Cardiac septum (tissue), 1 donor: ENCODE results near the gene WASL. TPM values are rescaled to one million over a fixed set of nuclear protein-coding genes. Genes with fewer than 3 reads are reported as not detected.
"Not testable (repeated sequence)": the region's sequence is repeated elsewhere in the genome, so short reads cannot be mapped to it uniquely, and the experiment has no call there.

ENCODE experiments used
- DNase-seq: peaks from one replicate; pipeline ENCODE4 v3.0.0-alpha.2; 2020; ENCODE audit warnings: low spot score
- intact Hi-C: fragments of 100-400 bp; cut with DNase I; formaldehyde crosslinking; loops from one replicate; pipeline ENCODE4 v1.14.0; 2022
- total RNA-seq: library from RNA; stranded (reverse); fragmentation: NEBNext Ultra II Directional; extraction: Animal tissue kit (Norgen Biotek cat#: 25700); gene quantifications from one replicate; pipeline ENCODE4 v1.2.1, GENCODE V29; 2021
- donor health status: DM: no; HTN: no; CAD: no.

The WASL gene
- total RNA-seq, 1 donor from 2014 or later, result 32.5 TPM

- no peak for DNase-seq
- intact Hi-C loops, result loop anchor here (10.0 kb wide), 1 partner anchor 57 kb away; no protein-coding TSS in a partner anchor
Measured at GRCh38 chr7:123741940-123742339, 6.9 kb downstream of the WASL start.

- no peak for DNase-seq
- intact Hi-C loops, result no loop called here
Measured at GRCh38 chr7:123738808-123739207, 10.0 kb downstream of the WASL start.

- intact Hi-C loops, result no loop called here
- no peak for DNase-seq
Measured at GRCh38 chr7:123738356-123738755, 10.4 kb downstream of the WASL start.

GRCh38 chr7:123737168-123737674 is 11.6 kb downstream of the WASL start:
- intact Hi-C loops, result not testable (repeated sequence)

GRCh38 chr7:123735539-123735938 is 13.3 kb downstream of the WASL start:
- intact Hi-C loops, result no loop called here
- DNase-seq, result no peak

More at GRCh38 chr7:123737168-123737674, 11.6 kb downstream of the WASL start:
- not testable (repeated sequence) for DNase-seq

GRCh38 chr7:123734498-123734897 is 14.3 kb downstream of the WASL start:
- intact Hi-C loops, result no loop called here

GRCh38 chr7:123732413-123733091 is 16.3 kb downstream of the WASL start:
- intact Hi-C loops, result no loop called here
- DNase-seq, result no peak

More at GRCh38 chr7:123734498-123734897, 14.3 kb downstream of the WASL start:
- DNase-seq, result no peak

- no peak for DNase-seq
- intact Hi-C loops, result no loop called here
Measured at GRCh38 chr7:123729218-123729578, 19.6 kb downstream of the WASL start.

- intact Hi-C loops, result no loop called here
- no peak for DNase-seq
Measured at GRCh38 chr7:123727071-123727837, 21.5 kb downstream of the WASL start.

- intact Hi-C loops, result no loop called here
- DNase-seq, result no peak
Measured at GRCh38 chr7:123725586-123726171, 23.1 kb downstream of the WASL start.

- no peak for DNase-seq
- intact Hi-C loops, result no loop called here
Measured at GRCh38 chr7:123724817-123725253, 24.0 kb downstream of the WASL start.

- intact Hi-C loops, result no loop called here
Measured at GRCh38 chr7:123723913-123724312, 24.9 kb downstream of the WASL start.

GRCh38 chr7:123720527-123720926 is 28.3 kb downstream of the WASL start:
- intact Hi-C loops, DNase-seq: not testable (repeated sequence)

More at GRCh38 chr7:123723913-123724312, 24.9 kb downstream of the WASL start:
- DNase-seq, result no peak

- no peak for DNase-seq
- intact Hi-C loops, result no loop called here
Measured at GRCh38 chr7:123719197-123719721, 29.5 kb downstream of the WASL start.

- intact Hi-C loops, result no loop called here
- no peak for DNase-seq
Measured at GRCh38 chr7:123718773-123719172, 30.0 kb downstream of the WASL start.

GRCh38 chr7:123717689-123718088 is 31.1 kb downstream of the WASL start:
- no peak for DNase-seq
- intact Hi-C loops, result no loop called here

- DNase-seq, result no peak
- intact Hi-C loops, result no loop called here
Measured at GRCh38 chr7:123716877-123717276, 31.9 kb downstream of the WASL start.

- no peak for DNase-seq
- intact Hi-C loops, result no loop called here
Measured at GRCh38 chr7:123715799-123716198, 33.0 kb downstream of the WASL start.

- intact Hi-C loops, result no loop called here
Measured at GRCh38 chr7:123715198-123715597, 33.6 kb downstream of the WASL start.

More at GRCh38 chr7:123715198-123715597, 33.6 kb downstream of the WASL start:
- DNase-seq, result no peak
